K562 (cell line): ENCODE measurements around the gene COQ3.

Experiments
- EP300 ChIP-seq: IDR thresholded peaks from 2 replicates; pipeline ENCODE4 v1.6.1; 2012; ENCODE audit warnings: low read length, improper control_type of control experiment
- FOXA3 ChIP-seq, 2 experiments: fragments of 450-650 bp in 1 of 2; sonication (generic) in 1 of 2; formaldehyde crosslinking; IDR thresholded peaks in 1 of 2; conservative IDR thresholded peaks in 1 of 2; 2 replicates each; pipeline versions ENCODE4 v1.4.0 to v1.8.0; 2020 to 2022; ENCODE audit warnings: mild to moderate bottlenecking in 2 of 2, missing genetic modification reagents in 1 of 2
- GATAD2A ChIP-seq: fragments of 450-650 bp; IDR thresholded peaks from 2 replicates; pipeline ENCODE4 v1.6.1; 2017
- MYNN ChIP-seq, 2 experiments: sonication (generic); formaldehyde crosslinking in 1 of 2; IDR thresholded peaks; 2 replicates each; pipeline versions ENCODE4 v1.5.0 to v1.6.1; 2016 to 2020; ENCODE audit warnings: antibody characterized with exemption in 1 of 2, missing genetic modification reagents in 1 of 2
- POLR2A ChIP-seq: fragments of 450-650 bp; conservative IDR thresholded peaks from 2 replicates; pipeline ENCODE4 v1.6.1; 2016
- TAF15 ChIP-seq: fragments of 200-400 bp; formaldehyde crosslinking; IDR thresholded peaks from 2 replicates; pipeline ENCODE4 v1.6.1; 2017; ENCODE audit warnings: mild to moderate bottlenecking, low read depth, low read length, moderate library complexity
- ZKSCAN1 ChIP-seq: fragments of 150-350 bp; IDR thresholded peaks from 2 replicates; pipeline ENCODE4 v1.6.1; 2016; ENCODE audit warnings: low read depth, low read length
- ZNF766 ChIP-seq: fragments of 200-800 bp; sonication (Bioruptor generic); conservative IDR thresholded peaks from 2 replicates; pipeline ENCODE4 v1.6.1; 2016; ENCODE audit warnings: missing genetic modification characterization, missing compliant biosample characterization
- TF ChIP-seq, protein P1 (sequence below): fragments of 250-450 bp; sonication (Bioruptor Pico); IDR thresholded peaks from 2 replicates; pipeline ENCODE4 v1.4.0; 2020; ENCODE audit warnings: mild to moderate bottlenecking, moderate library complexity, borderline replicate concordance
- TF ChIP-seq, protein P2 (sequence below): fragments of 250-450 bp; sonication (Bioruptor Pico); IDR thresholded peaks from 2 replicates; pipeline ENCODE4 v1.4.0; 2020; ENCODE audit warnings: mild to moderate bottlenecking
- TF ChIP-seq, protein P3 (sequence below), 2 experiments: fragments of 450-650 bp; formaldehyde crosslinking in 1 of 2; IDR thresholded peaks; 2 replicates each; pipeline versions ENCODE4 v1.4.0 to v1.6.1; 2014 to 2020; ENCODE audit warnings: mild to moderate bottlenecking in 2 of 2, borderline replicate concordance in 1 of 2, low read depth in 1 of 2
- TF ChIP-seq, protein P4 (sequence below): fragments of 450-650 bp; IDR thresholded peaks from 2 replicates; pipeline ENCODE4 v1.6.1; 2016

DNA sequence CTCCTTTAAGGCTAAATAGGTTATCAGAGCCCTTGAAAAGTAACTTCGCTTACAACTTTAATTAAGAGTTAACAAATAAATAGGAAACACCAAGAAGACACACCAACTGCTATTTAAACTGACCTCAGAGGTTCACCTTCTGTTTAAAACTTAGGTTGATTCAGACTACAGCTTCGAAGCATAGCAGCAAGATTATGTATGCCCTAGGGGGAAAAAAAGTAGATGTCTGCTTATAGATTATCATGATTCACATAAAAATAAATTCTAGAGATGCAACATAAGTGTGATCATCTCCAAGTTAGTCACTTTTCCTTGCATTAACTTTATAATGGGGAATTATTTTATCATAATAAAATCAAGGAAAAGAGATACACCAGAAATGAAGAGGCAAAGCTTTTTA is 22.2 kb upstream of the COQ3 start:
- TF ChIP-seq EP300 (no peak), ZNF766 (CRISPR knock-in tag) (no peak), POLR2A (no peak), ZKSCAN1 (no peak), GATAD2A (no peak), FOXA3 (CRISPR knock-in tag; conservative IDR thresholded peaks at IDR 0.05 in 1 of 2, IDR thresholded peaks at IDR 0.05 in 1 of 2) (no peak), TAF15 (no peak), MYNN (IDR thresholded peaks at IDR 0.05) (no peak), MYNN (CRISPR knock-in tag; IDR thresholded peaks at IDR 0.05) (no peak)
- TF ChIP-seq, protein P1, sequence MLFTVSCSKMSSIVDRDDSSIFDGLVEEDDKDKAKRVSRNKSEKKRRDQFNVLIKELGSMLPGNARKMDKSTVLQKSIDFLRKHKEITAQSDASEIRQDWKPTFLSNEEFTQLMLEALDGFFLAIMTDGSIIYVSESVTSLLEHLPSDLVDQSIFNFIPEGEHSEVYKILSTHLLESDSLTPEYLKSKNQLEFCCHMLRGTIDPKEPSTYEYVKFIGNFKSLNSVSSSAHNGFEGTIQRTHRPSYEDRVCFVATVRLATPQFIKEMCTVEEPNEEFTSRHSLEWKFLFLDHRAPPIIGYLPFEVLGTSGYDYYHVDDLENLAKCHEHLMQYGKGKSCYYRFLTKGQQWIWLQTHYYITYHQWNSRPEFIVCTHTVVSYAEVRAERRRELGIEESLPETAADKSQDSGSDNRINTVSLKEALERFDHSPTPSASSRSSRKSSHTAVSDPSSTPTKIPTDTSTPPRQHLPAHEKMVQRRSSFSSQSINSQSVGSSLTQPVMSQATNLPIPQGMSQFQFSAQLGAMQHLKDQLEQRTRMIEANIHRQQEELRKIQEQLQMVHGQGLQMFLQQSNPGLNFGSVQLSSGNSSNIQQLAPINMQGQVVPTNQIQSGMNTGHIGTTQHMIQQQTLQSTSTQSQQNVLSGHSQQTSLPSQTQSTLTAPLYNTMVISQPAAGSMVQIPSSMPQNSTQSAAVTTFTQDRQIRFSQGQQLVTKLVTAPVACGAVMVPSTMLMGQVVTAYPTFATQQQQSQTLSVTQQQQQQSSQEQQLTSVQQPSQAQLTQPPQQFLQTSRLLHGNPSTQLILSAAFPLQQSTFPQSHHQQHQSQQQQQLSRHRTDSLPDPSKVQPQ (CRISPR knock-in tag), result no peak
- TF ChIP-seq, protein P2, sequence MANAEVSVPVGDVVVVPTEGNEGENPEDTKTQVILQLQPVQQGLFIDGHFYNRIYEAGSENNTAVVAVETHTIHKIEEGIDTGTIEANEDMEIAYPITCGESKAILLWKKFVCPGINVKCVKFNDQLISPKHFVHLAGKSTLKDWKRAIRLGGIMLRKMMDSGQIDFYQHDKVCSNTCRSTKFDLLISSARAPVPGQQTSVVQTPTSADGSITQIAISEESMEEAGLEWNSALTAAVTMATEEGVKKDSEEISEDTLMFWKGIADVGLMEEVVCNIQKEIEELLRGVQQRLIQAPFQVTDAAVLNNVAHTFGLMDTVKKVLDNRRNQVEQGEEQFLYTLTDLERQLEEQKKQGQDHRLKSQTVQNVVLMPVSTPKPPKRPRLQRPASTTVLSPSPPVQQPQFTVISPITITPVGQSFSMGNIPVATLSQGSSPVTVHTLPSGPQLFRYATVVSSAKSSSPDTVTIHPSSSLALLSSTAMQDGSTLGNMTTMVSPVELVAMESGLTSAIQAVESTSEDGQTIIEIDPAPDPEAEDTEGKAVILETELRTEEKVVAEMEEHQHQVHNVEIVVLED (CRISPR knock-in tag), result no peak
- TF ChIP-seq, protein P3, sequence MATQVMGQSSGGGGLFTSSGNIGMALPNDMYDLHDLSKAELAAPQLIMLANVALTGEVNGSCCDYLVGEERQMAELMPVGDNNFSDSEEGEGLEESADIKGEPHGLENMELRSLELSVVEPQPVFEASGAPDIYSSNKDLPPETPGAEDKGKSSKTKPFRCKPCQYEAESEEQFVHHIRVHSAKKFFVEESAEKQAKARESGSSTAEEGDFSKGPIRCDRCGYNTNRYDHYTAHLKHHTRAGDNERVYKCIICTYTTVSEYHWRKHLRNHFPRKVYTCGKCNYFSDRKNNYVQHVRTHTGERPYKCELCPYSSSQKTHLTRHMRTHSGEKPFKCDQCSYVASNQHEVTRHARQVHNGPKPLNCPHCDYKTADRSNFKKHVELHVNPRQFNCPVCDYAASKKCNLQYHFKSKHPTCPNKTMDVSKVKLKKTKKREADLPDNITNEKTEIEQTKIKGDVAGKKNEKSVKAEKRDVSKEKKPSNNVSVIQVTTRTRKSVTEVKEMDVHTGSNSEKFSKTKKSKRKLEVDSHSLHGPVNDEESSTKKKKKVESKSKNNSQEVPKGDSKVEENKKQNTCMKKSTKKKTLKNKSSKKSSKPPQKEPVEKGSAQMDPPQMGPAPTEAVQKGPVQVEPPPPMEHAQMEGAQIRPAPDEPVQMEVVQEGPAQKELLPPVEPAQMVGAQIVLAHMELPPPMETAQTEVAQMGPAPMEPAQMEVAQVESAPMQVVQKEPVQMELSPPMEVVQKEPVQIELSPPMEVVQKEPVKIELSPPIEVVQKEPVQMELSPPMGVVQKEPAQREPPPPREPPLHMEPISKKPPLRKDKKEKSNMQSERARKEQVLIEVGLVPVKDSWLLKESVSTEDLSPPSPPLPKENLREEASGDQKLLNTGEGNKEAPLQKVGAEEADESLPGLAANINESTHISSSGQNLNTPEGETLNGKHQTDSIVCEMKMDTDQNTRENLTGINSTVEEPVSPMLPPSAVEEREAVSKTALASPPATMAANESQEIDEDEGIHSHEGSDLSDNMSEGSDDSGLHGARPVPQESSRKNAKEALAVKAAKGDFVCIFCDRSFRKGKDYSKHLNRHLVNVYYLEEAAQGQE (IDR thresholded peaks at IDR 0.05; ENCODE audit: borderline replicate concordance), result no peak
- TF ChIP-seq, protein P3 (CRISPR knock-in tag; IDR thresholded peaks at IDR 0.05; ENCODE audit: low read depth), result no peak
- TF ChIP-seq, protein P4, sequence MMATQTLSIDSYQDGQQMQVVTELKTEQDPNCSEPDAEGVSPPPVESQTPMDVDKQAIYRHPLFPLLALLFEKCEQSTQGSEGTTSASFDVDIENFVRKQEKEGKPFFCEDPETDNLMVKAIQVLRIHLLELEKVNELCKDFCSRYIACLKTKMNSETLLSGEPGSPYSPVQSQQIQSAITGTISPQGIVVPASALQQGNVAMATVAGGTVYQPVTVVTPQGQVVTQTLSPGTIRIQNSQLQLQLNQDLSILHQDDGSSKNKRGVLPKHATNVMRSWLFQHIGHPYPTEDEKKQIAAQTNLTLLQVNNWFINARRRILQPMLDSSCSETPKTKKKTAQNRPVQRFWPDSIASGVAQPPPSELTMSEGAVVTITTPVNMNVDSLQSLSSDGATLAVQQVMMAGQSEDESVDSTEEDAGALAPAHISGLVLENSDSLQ, result no peak
